Regular cardiac myocyte (primary cell): ENCODE data around the gene BBS2. TPM values are rescaled to one million over a fixed set of nuclear protein-coding genes. Genes with fewer than 3 reads are reported as not detected.

ENCODE experiments used
- total RNA-seq: library from RNA; depleted of rRNA; stranded (reverse); fragments of >200 nt; gene quantifications from 2 replicates; pipeline ENCODE4 v1.2.3, GENCODE V29; 2014

Gene BBS2, protein sequence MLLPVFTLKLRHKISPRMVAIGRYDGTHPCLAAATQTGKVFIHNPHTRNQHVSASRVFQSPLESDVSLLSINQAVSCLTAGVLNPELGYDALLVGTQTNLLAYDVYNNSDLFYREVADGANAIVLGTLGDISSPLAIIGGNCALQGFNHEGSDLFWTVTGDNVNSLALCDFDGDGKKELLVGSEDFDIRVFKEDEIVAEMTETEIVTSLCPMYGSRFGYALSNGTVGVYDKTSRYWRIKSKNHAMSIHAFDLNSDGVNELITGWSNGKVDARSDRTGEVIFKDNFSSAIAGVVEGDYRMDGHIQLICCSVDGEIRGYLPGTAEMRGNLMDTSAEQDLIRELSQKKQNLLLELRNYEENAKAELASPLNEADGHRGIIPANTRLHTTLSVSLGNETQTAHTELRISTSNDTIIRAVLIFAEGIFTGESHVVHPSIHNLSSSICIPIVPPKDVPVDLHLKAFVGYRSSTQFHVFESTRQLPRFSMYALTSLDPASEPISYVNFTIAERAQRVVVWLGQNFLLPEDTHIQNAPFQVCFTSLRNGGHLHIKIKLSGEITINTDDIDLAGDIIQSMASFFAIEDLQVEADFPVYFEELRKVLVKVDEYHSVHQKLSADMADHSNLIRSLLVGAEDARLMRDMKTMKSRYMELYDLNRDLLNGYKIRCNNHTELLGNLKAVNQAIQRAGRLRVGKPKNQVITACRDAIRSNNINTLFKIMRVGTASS
- 35.5 and 75.0 TPM in 2 replicates for total RNA-seq

GRCh38 chr16:56519459-56520250, at the start of gene BBS2:
BBS2 (minus strand) TSS chr16:56520024; CDS start chr16:56519862, 162 bp downstream.

DNA sequence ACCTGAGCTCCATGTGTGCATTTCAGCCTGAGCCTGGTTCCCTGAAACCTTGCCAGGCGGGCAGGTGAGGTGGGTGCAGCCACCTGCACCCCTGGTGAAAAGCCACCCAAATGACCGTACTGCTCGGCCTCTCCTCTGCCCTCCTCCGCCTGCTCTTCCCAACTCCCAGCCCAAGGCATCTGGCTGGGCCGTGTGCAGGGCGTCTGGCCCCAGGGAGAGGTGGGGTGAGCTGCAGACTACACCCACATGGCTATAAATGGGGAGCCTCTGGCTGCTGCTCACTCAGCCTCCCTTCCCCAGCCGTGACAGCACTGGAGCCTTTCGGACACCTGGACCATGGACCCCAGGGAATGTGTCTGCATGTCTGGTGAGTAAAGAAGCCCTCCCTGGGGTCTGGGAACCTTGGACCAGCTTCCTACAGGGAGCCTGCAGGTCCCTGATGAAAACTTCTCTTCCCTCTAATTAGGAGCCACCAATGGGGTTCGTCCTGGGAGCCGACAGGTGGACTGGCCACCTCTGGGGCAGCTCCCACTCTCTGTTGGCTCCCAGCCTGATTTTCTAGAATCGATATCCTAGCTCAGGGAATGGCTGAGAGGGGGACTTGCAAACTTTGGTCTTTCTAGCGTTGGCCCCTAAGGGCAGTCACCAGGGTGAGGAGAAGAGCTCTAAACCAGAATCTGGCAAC, 45.1 kb upstream of the BBS2 start, which contains the start of gene MT4:
TSS of gene MT4 (plus strand) at position 281 of the 685 bp plus-strand sequence. CDS start at position 337, 56 bp downstream.

GRCh38 chr16:56450986-56451752, 68.7 kb downstream of the BBS2 start, which contains the start of the genes NUDT21 and OGFOD1:
NUDT21 (minus strand) TSS chr16:56451332; CDS start chr16:56451202, 130 bp downstream.
OGFOD1 (plus strand) TSS chr16:56451554; CDS start chr16:56451613, 59 bp downstream.

Other genes starting within 250 kb of the BBS2 start
- 291 and 426 TPM in 2 replicates for gene AMFR, start 94.5 kb downstream of the BBS2 start, total RNA-seq
- 57.5 and 92.6 TPM in 2 replicates for gene NUDT21, start 68.7 kb downstream of the BBS2 start, total RNA-seq
- 82.9 and 83.8 TPM in 2 replicates for gene OGFOD1, start 68.5 kb downstream of the BBS2 start, total RNA-seq
- not detected in 2 replicates for gene MT4, start 45.0 kb upstream of the BBS2 start, total RNA-seq
- 0.56 TPM in 1 of 2 replicates, not detected in the other for gene MT3, start 69.5 kb upstream of the BBS2 start, total RNA-seq
- 190 and 238 TPM in 2 replicates for gene MT2A, start 88.6 kb upstream of the BBS2 start, total RNA-seq
- 244 and 365 TPM in 2 replicates for gene MT1E, start 105.8 kb upstream of the BBS2 start, total RNA-seq
- 2.5 and 5.9 TPM in 2 replicates for gene MT1M, start 112.6 kb upstream of the BBS2 start, total RNA-seq
- 3.9 and 8.8 TPM in 2 replicates for gene MT1A, start 118.6 kb upstream of the BBS2 start, total RNA-seq
- gene MT1B, start 131.9 kb upstream of the BBS2 start, total RNA-seq = not detected in 2 replicates
- gene MT1F, start 137.9 kb upstream of the BBS2 start, total RNA-seq = 0.56 and 0.96 TPM in 2 replicates
- gene MT1G, start 148.0 kb upstream of the BBS2 start, total RNA-seq = 0.56 and 1.5 TPM in 2 replicates
- gene MT1H, start 149.8 kb upstream of the BBS2 start, total RNA-seq = 0.77 TPM in 1 of 2 replicates, not detected in the other
- gene MT1X, start 162.4 kb upstream of the BBS2 start, total RNA-seq = 154 and 161 TPM in 2 replicates
- 40.3 and 91.1 TPM in 2 replicates for gene NUP93, start 210.1 kb upstream of the BBS2 start, total RNA-seq